Natural killer cell (primary cell): ENCODE data around the gene RPGR. TPM values are rescaled to one million over a fixed set of nuclear protein-coding genes. Genes with fewer than 3 reads are reported as not detected.

Source experiments
- ATAC-seq, 3 donors: fragments of 150-1000 bp in 2 of 3; fragments of 200-7000 bp in 1 of 3; cut with Tn5 transposase; 1 replicate in 1 of 3; 2 replicates in 2 of 3; pipeline ENCODE4 v1.10.0; 2021; ENCODE audit warnings: mild to moderate bottlenecking in 2 of 3, moderate library complexity in 2 of 3
- DNase-seq, 2 donors: peaks; one replicate each; pipeline versions ENCODE4 v3.0.0 to v3.0.0-alpha.2; 2013 to 2021; ENCODE audit warnings: mixed read lengths in 1 of 2
- H3K27ac ChIP-seq: one replicate; pipeline ENCODE4 v1.5.1; 2013; ENCODE audit warnings: mild to moderate bottlenecking, low read length
- H3K27me3 ChIP-seq: one replicate; pipeline ENCODE4 v1.6.1; 2013; ENCODE audit warnings: low read length; ENCODE audit not compliant: control insufficient read depth, insufficient read depth
- H3K36me3 ChIP-seq: one replicate; pipeline ENCODE4 v1.6.1; 2013; ENCODE audit warnings: low read length; ENCODE audit not compliant: control insufficient read depth, insufficient read depth
- H3K4me1 ChIP-seq: one replicate; pipeline ENCODE4 v1.6.1; 2013; ENCODE audit warnings: low read length; ENCODE audit not compliant: control insufficient read depth, insufficient read depth
- H3K4me3 ChIP-seq: one replicate; pipeline ENCODE4 v1.5.1; 2013; ENCODE audit warnings: low read length
- H3K9me3 ChIP-seq: one replicate; pipeline ENCODE4 v1.6.1; 2013; ENCODE audit warnings: low read length; ENCODE audit not compliant: control insufficient read depth, insufficient read depth
- H3K27ac Mint-ChIP-seq, 2 donors: one replicate each; pipeline ENCODE4 v1.8.0; 2022; ENCODE audit warnings: mild to moderate bottlenecking in 2 of 2, mixed read lengths in 2 of 2, moderate library complexity in 1 of 2
- H3K27me3 Mint-ChIP-seq, 2 donors: one replicate each; pipeline ENCODE4 v1.8.0; 2022; ENCODE audit warnings: low read depth in 2 of 2, mixed read lengths in 2 of 2
- H3K36me3 Mint-ChIP-seq: one replicate; pipeline ENCODE4 v1.8.0; 2022; ENCODE audit warnings: mixed read lengths
- H3K4me1 Mint-ChIP-seq, 2 donors: one replicate each; pipeline ENCODE4 v1.8.0; 2022; ENCODE audit warnings: mixed read lengths in 2 of 2
- H3K4me3 Mint-ChIP-seq: one replicate; pipeline ENCODE4 v1.8.0; 2022; ENCODE audit warnings: mild to moderate bottlenecking, moderate library complexity, mixed read lengths
- H3K9me3 Mint-ChIP-seq, 2 donors: one replicate each; pipeline ENCODE4 v1.8.0; 2022; ENCODE audit warnings: mixed read lengths in 2 of 2
- CTCF ChIP-seq: fragments of 200-600 bp; IDR thresholded peaks from one replicate; pipeline ENCODE4 v1.8.0; 2022; ENCODE audit warnings: antibody characterized with exemption
- WGBS: methylation state at CpG from one replicate; pipeline ENCODE4 v1.1.7; 2013; ENCODE audit warnings: missing lambda C conversion rate; ENCODE audit not compliant: insufficient coverage; 5-methylcytosine and 5-hydroxymethylcytosine counted together
- intact Hi-C: fragments of 100-400 bp; cut with micrococcal nuclease; formaldehyde crosslinking; loops from one replicate; pipeline ENCODE4 v1.14.2; 2022
- total RNA-seq, 4 donors: library from RNA; stranded (reverse); fragments of 120-200 nt in 1 of 4; gene quantifications; one replicate each; pipeline versions ENCODE4 v1.2.3 to v1.2.4, GENCODE V29; 2013 to 2022

RPGR gene
- total RNA-seq, 3 donors from 2014 or later (not counting 1 experiment from before 2014, with no cell fraction given) = 20.8 to 33.7 (median 29.0) TPM

DNA sequence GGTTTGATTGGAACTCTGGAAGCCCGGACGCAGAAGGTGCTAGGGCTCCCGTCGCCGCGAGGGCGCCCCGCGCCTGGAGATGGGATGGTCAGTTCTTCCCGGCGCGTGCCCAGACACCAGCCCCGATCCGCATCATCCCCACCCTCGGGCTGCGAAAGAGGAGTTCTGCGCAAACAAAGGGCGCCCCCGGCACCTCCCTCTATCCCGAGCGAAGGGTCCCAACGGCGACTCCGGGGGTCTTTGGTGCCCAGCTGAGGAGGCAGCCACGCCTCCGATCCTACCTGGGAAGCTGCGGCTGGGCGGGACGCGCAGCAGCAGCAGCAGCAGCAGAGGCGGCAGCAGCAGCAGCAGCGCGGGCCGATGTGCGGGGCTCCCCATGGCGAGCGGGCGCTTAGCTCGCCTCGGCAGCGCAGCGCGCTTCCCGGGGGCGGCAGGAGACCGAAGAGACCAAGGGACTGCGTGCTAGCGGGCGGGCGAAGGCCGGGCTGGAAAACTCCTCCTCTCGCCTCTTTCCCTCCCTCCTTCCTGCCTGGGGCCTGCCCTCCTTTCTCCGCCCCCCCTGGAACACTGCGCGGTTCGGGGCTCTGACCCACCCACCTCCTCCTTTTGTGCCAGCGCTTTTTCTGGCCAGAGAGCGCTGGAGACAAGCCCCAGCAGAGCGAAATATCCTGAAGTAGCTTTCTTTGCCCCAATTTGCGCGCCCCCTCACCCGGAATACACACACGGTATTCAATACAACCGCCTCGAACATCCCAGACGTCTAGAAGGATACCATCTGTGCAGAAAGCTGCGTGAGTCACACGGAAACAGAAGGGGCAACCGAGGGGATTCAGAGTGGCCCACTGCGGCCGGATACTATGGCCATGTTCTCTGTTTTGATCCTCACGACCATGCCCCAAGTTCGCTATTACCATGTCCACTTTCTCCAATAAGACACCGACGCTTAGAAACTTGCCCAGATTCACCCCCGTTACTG lies 106.6 kb downstream of the RPGR start, which contains the start of gene SRPX:
SRPX (minus strand) TSS at position 457 of the 976 bp plus-strand sequence; CDS start at position 378, 79 bp downstream.
- intact Hi-C loops = no loop called here
- ATAC-seq = no peak
- WGBS = 5% methylated on average over 76 of the region's 76 CpGs
- H3K4me1 ChIP-seq = no peaks in the 10 kb centered on the region
- no peaks in the 10 kb centered on the region for H3K9me3 ChIP-seq
- no peak for TF ChIP-seq CTCF
- H3K36me3 ChIP-seq = no peaks in the 10 kb centered on the region
- no peak within 1 kb of the TSS for H3K27ac ChIP-seq
- H3K4me3 ChIP-seq = no peak within 1 kb of the TSS
- no peak for DNase-seq
- Mint-ChIP-seq H3K4me3 (no peak within 1 kb of the TSS), H3K27ac (no peak within 1 kb of the TSS), H3K4me1 (no peaks in the 10 kb centered on the region), H3K9me3 (no peaks in the 10 kb centered on the region), H3K36me3 (no peaks in the 10 kb centered on the region), H3K27me3 (peaks cover 20 to 46% of the 10 kb centered on the region in 2 donors)
- peaks cover 2% of the 10 kb centered on the region for H3K27me3 ChIP-seq

GRCh38 chrX:38220024-38220414 lies 107.3 kb downstream of the RPGR start:
- Histone ChIP-seq H3K27me3 (peaks cover 2% of the 10 kb centered on the region), H3K4me1 (no peaks in the 10 kb centered on the region), H3K9me3 (no peaks in the 10 kb centered on the region), H3K4me3 (no peak overlapping the region), H3K36me3 (no peaks in the 10 kb centered on the region), H3K27ac (no peak overlapping the region)
- WGBS = 1% methylated on average over 13 of the region's 14 CpGs
- no peaks in the 10 kb centered on the region for H3K36me3 Mint-ChIP-seq
- peaks cover 20 to 39% of the 10 kb centered on the region in 2 donors for H3K27me3 Mint-ChIP-seq
- H3K4me3 Mint-ChIP-seq = no peak overlapping the region
- no peaks in the 10 kb centered on the region for H3K9me3 Mint-ChIP-seq
- H3K27ac Mint-ChIP-seq = no peak overlapping the region
- DNase-seq (peak in 1 of 2 donors; percentile 1), ATAC-seq (no peak)
- H3K4me1 Mint-ChIP-seq = no peaks in the 10 kb centered on the region
- intact Hi-C loops = no loop called here
- no peak for TF ChIP-seq CTCF

Other genes starting within 250 kb of the RPGR start
- gene SRPX, start 106.6 kb downstream of the RPGR start, total RNA-seq = under 1 TPM in 1 of 3 donors, not detected in 2; 0.20 TPM
- not detected for gene OTC, start 25.1 kb upstream of the RPGR start, total RNA-seq
- gene TSPAN7, start 234.0 kb upstream of the RPGR start, total RNA-seq = not detected